WTC11 (cell line): ENCODE results near the gene MDK.

ENCODE experiments used
- ATF3 ChIP-seq: sonication (generic); formaldehyde crosslinking; conservative IDR thresholded peaks from 2 replicates; pipeline ENCODE4 v1.8.1; 2022; ENCODE audit warnings: mild to moderate bottlenecking, missing genetic modification reagents
- CREM ChIP-seq: sonication (generic); formaldehyde crosslinking; IDR thresholded peaks from 2 replicates; pipeline ENCODE4 v1.8.1; 2022; ENCODE audit warnings: mild to moderate bottlenecking, missing genetic modification reagents, moderate library complexity
- CTCF ChIP-seq: fragments of 200-600 bp; IDR thresholded peaks from 2 replicates; pipeline ENCODE4 v1.8.0; 2022; ENCODE audit warnings: antibody characterized with exemption
- E2F5 ChIP-seq: sonication (generic); formaldehyde crosslinking; IDR thresholded peaks from 2 replicates; pipeline ENCODE4 v1.8.1; 2022; ENCODE audit warnings: mild to moderate bottlenecking, moderate library complexity, missing genetic modification reagents
- KAT7 ChIP-seq: sonication (generic); formaldehyde crosslinking; IDR thresholded peaks from 2 replicates; pipeline ENCODE4 v1.8.1; 2023; ENCODE audit warnings: missing genetic modification reagents, mild to moderate bottlenecking, borderline replicate concordance
- NR1H2 ChIP-seq: sonication (generic); formaldehyde crosslinking; IDR thresholded peaks from 2 replicates; pipeline ENCODE4 v1.9.0; 2021; ENCODE audit warnings: mild to moderate bottlenecking, moderate library complexity, missing genetic modification reagents
- SOX15 ChIP-seq: fragments of 250-450 bp; sonication (Bioruptor Pico); IDR thresholded peaks from 2 replicates; pipeline ENCODE4 v1.9.0; 2021; ENCODE audit warnings: mild to moderate bottlenecking
- TP53 ChIP-seq: sonication (generic); formaldehyde crosslinking; IDR thresholded peaks from 2 replicates; pipeline ENCODE4 v1.8.1; 2023; ENCODE audit warnings: mild to moderate bottlenecking, missing genetic modification reagents
- ZNF121 ChIP-seq: sonication (generic); formaldehyde crosslinking; IDR thresholded peaks from 2 replicates; pipeline ENCODE4 v1.8.0; 2023; ENCODE audit warnings: missing genetic modification reagents
- ZNF281 ChIP-seq: sonication (generic); formaldehyde crosslinking; IDR thresholded peaks from 2 replicates; pipeline ENCODE4 v1.8.0; 2023; ENCODE audit warnings: mild to moderate bottlenecking, missing genetic modification reagents
- TF ChIP-seq, protein P1 (sequence below): sonication (generic); formaldehyde crosslinking; IDR thresholded peaks from 2 replicates; pipeline ENCODE4 v1.8.0; 2022; ENCODE audit warnings: mild to moderate bottlenecking, missing genetic modification reagents
- TF ChIP-seq, protein P2 (sequence below): sonication (generic); formaldehyde crosslinking; IDR thresholded peaks from 2 replicates; pipeline ENCODE4 v1.8.0; 2022; ENCODE audit warnings: mild to moderate bottlenecking, missing genetic modification reagents

GRCh38 chr11:46338636-46338987, 42.9 kb upstream of the MDK start:
- TF ChIP-seq E2F5 (CRISPR knock-in tag) (no peak), CTCF (no peak), CREM (no peak), TP53 (CRISPR knock-in tag) (no peak), NR1H2 (CRISPR knock-in tag) (no peak), SOX15 (CRISPR knock-in tag) (no peak), ZNF121 (CRISPR knock-in tag) (no peak), ATF3 (CRISPR knock-in tag) (no peak), ZNF281 (CRISPR knock-in tag) (no peak), KAT7 (no peak)
- TF ChIP-seq, protein P1, sequence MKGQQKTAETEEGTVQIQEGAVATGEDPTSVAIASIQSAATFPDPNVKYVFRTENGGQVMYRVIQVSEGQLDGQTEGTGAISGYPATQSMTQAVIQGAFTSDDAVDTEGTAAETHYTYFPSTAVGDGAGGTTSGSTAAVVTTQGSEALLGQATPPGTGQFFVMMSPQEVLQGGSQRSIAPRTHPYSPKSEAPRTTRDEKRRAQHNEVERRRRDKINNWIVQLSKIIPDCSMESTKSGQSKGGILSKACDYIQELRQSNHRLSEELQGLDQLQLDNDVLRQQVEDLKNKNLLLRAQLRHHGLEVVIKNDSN (CRISPR knock-in tag), result no peak
- TF ChIP-seq, protein P2, sequence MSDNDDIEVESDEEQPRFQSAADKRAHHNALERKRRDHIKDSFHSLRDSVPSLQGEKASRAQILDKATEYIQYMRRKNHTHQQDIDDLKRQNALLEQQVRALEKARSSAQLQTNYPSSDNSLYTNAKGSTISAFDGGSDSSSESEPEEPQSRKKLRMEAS (CRISPR knock-in tag), result no peak
